GM12892 (cell line): Measurements from ENCODE around the gene MSANTD2.

Source experiments
- POLR2A ChIP-seq: IDR thresholded peaks from 2 replicates; pipeline ENCODE4 v1.6.1; 2011; ENCODE audit warnings: low read depth, low read length, control low read depth
- POLR2AphosphoS5 ChIP-seq: IDR thresholded peaks from 2 replicates; pipeline ENCODE4 v1.6.1; 2011; ENCODE audit warnings: low read depth, low read length, control low read depth
- TAF1 ChIP-seq: IDR thresholded peaks from 2 replicates; pipeline ENCODE4 v1.6.1; 2011; ENCODE audit warnings: low read depth, mild to moderate bottlenecking, control low read depth, low read length, borderline replicate concordance

- TF ChIP-seq POLR2AphosphoS5 (no peak), POLR2A (no peak), TAF1 (no peak)
Observed at GRCh38 chr11:124732230-124732629, 68.0 kb downstream of the MSANTD2 start.
